Stimulated activated CD8-positive, alpha-beta memory T cell treated with anti-CD3 and anti-CD28 coated beads, Interleukin-12 subunit alpha, Interleukin-12 subunit beta, amount 100 ng/mL, for 4 hours (primary cell): Measurements from ENCODE around the gene TCF20.

Experiments used
- DNase-seq: peaks from one replicate; pipeline ENCODE4 v3.0.0-alpha.2; 2020; ENCODE audit warnings: low read depth

The TCF20 gene

GRCh38 chr22:42300259-42301076 lies 30.0 kb upstream of the TCF20 start:
- DNase-seq, result no peak

- peak; percentile 18 for DNase-seq
These were observed 29.3 kb upstream of the TCF20 start for GRCh38 chr22:42299586-42300258.

- DNase-seq, result no peak
These were observed 28.3 kb upstream of the TCF20 start for GRCh38 chr22:42298746-42299145.

GRCh38 chr22:42297778-42298177 lies 27.3 kb upstream of the TCF20 start:
- no peak for DNase-seq

- DNase-seq, result no peak
These were observed 26.4 kb upstream of the TCF20 start for GRCh38 chr22:42296883-42297282.

GRCh38 chr22:42296381-42296853 lies 26.0 kb upstream of the TCF20 start:
- no peak for DNase-seq

GRCh38 chr22:42294034-42294985 lies 23.9 kb upstream of the TCF20 start:
- no peak for DNase-seq

- DNase-seq, result no peak
These were observed 22.5 kb upstream of the TCF20 start for GRCh38 chr22:42292732-42293520.

GRCh38 chr22:42291287-42291686 lies 20.8 kb upstream of the TCF20 start:
- no peak for DNase-seq

- no peak for DNase-seq
These were observed 19.5 kb upstream of the TCF20 start for GRCh38 chr22:42289671-42290541.

- DNase-seq, result no peak
These were observed 18.3 kb upstream of the TCF20 start for GRCh38 chr22:42288791-42289190.

- no peak for DNase-seq
These were observed 16.9 kb upstream of the TCF20 start for GRCh38 chr22:42287174-42287890.

GRCh38 chr22:42286205-42286604 lies 15.8 kb upstream of the TCF20 start:
- no peak for DNase-seq

- no peak for DNase-seq
These were observed 15.2 kb upstream of the TCF20 start for GRCh38 chr22:42285604-42286003.

- no peak for DNase-seq
These were observed 14.3 kb upstream of the TCF20 start for GRCh38 chr22:42284643-42285181.

- DNase-seq, result no peak
These were observed 13.7 kb upstream of the TCF20 start for GRCh38 chr22:42284202-42284591.

GRCh38 chr22:42283278-42284201 lies 13.1 kb upstream of the TCF20 start:
- no peak for DNase-seq

GRCh38 chr22:42282943-42283277 lies 12.5 kb upstream of the TCF20 start:
- no peak for DNase-seq
